ENCODE data around the gene ANKRD23. TPM values are rescaled to one million over a fixed set of nuclear protein-coding genes. Genes with fewer than 3 reads are reported as not detected.

The ANKRD23 gene
- total and polyA plus RNA-seq, 2 of the 8 experiments (the other 6 are each of a cell fraction or from before 2014, with no cell fraction given), result 3.4 to 3.5 TPM

DNA sequence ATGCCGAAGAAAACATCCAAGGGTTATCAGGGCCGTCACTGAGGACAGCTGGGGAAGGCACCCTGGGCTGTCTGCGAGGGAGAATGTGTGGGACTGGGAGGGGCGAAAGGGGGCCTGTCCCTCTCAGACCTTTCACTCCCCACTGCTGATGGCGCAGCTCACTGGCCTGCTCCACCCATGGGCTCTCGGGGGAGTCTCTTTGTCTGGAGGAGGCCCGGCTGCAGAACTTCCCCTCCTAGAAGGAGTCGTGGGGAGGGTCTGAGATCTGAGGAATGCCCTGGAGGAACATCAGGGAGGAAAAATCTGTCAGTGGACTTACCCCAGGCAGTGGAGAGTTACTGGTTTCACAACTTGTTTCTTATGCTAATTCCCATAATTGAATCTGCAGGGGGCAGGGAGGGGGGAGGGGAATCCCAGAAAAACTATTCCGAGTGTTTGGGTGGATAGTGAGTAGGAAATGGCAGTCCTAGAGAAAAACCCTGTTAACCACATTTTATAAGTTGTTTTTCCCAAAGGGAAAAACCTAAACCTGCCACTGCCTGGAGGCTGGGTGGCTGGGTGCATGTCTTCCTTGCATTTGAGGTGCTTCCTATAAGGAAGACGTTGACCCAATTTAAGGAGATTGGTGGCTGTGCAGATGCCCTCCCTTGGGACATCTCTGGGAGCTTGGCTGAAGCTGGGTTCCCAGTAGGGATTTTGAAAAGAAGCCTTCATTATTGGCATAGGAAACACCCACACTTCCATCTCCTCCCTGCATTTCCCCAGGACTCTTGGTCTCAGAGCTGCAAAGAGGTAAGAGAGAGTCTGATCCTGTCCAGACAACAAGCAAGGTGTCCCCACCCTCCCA is 37.8 kb upstream of the ANKRD23 start (continued):
- TF ChIP-seq, protein P1, sequence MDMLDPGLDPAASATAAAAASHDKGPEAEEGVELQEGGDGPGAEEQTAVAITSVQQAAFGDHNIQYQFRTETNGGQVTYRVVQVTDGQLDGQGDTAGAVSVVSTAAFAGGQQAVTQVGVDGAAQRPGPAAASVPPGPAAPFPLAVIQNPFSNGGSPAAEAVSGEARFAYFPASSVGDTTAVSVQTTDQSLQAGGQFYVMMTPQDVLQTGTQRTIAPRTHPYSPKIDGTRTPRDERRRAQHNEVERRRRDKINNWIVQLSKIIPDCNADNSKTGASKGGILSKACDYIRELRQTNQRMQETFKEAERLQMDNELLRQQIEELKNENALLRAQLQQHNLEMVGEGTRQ (IDR thresholded peaks at IDR 0.05; ENCODE audit: low read length), result no peak
- TF ChIP-seq EP300 (IDR thresholded peaks at IDR 0.05; ENCODE audit: borderline replicate concordance in 1 of 2, low read depth in 2 of 2, low read length in 2 of 2), result no peak
- no peak for TF ChIP-seq GTF2F1 (IDR thresholded peaks at IDR 0.05; ENCODE audit: borderline replicate concordance, low read depth, low read length)
- no peak for TF ChIP-seq CREB1 (IDR thresholded peaks at IDR 0.05)
- TF ChIP-seq SUZ12 (IDR thresholded peaks at IDR 0.05; ENCODE audit: low read length), result no peak
- peak; percentile 81; the same call in 1 of the 2 replicates for TF ChIP-seq POU5F1 (IDR thresholded peaks at IDR 0.05; ENCODE audit: low read depth, low read length)
- TF ChIP-seq FOSL1 (IDR thresholded peaks at IDR 0.05; ENCODE audit: insufficient read depth, low read depth, low read length), result no peak
- TF ChIP-seq MAFK (IDR thresholded peaks at IDR 0.05; ENCODE audit: low read depth, low read length), result no peak
- TF ChIP-seq BACH1 (IDR thresholded peaks at IDR 0.05; ENCODE audit: low read length), result no peak
- TF ChIP-seq, protein P2, sequence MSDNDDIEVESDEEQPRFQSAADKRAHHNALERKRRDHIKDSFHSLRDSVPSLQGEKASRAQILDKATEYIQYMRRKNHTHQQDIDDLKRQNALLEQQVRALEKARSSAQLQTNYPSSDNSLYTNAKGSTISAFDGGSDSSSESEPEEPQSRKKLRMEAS (IDR thresholded peaks at IDR 0.05), result no peak
- peak; percentile 28 for TF ChIP-seq NANOG (IDR thresholded peaks at IDR 0.05; ENCODE audit: insufficient read depth, low read depth, low read length, poor library complexity, severe bottlenecking)
- no peak for TF ChIP-seq SAP30 (IDR thresholded peaks at IDR 0.05; ENCODE audit: insufficient read depth, insufficient replicate concordance, low read length)
- TF ChIP-seq RAD21 (IDR thresholded peaks at IDR 0.05 in 1 of 2, conservative IDR thresholded peaks at IDR 0.05 in 1 of 2; ENCODE audit: low read depth in 2 of 2, low read length in 2 of 2), result no peak
- no peak for TF ChIP-seq POLR2AphosphoS5 (IDR thresholded peaks at IDR 0.05; ENCODE audit: low read depth, low read length)
- peak; percentile 75 for TF ChIP-seq SP1 (IDR thresholded peaks at IDR 0.05; ENCODE audit: low read depth, low read length)
- TF ChIP-seq JUN (IDR thresholded peaks at IDR 0.05; ENCODE audit: low read depth, low read length), result no peak
- TF ChIP-seq RXRA (IDR thresholded peaks at IDR 0.05; ENCODE audit: insufficient read depth, low read depth, low read length), result no peak
- no peak for TF ChIP-seq CBX5 (IDR thresholded peaks at IDR 0.05; ENCODE audit: low read depth, low read length)
- no peak for TF ChIP-seq EZH2 (IDR thresholded peaks at IDR 0.05; ENCODE audit: low read depth, low read length, severe bottlenecking)
- TF ChIP-seq YY1 (IDR thresholded peaks at IDR 0.05; ENCODE audit: low read depth, low read length), result 0 out of 2 replicates have a peak, but pooled peaks have one; percentile 32

Data from H1 (cell line).